ENCODE measurements around the gene NEK8. TPM values are rescaled to one million over a fixed set of nuclear protein-coding genes. Genes with fewer than 3 reads are reported as not detected.

Gene NEK8
- total RNA-seq, 2 donors from 2014 or later = 2.9 to 18.5 TPM

DNA sequence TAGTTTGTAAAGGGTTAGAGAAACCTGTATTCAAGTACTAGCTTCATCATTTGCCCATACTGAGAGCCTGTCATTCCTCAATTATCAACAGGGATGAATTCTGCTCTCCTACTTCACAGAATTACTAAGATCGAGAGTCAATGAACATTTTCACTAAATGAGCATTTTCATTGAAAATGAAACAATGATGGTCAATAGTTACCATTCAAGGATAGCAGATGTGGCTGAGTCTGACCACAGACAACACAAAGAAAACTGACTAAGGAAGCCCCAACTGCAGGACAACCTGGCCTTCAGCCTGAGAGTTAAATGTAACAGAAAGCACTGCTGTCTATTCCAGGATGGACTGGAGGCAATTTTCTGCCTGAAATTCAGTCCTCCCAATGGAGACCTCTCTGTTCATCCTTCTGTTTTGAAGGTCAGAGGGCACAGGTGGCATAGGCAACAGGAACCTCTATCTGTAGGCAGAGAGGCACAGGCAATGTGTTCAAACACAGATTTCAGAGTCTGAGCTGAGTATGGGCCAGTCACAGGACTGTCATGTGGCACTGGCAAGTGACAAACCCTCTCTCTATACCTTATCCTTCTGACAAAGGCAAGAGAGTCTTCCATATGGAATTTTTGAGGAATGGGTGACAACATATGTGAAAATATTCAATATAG, 34.7 kb downstream of the NEK8 start:
- H3K27ac ChIP-seq = no peak overlapping the region
- intact Hi-C loops (cut with DNase I) = no loop called here
- H3K4me1 ChIP-seq = peaks cover 16% of the 10 kb centered on the region
- H3K27me3 ChIP-seq = no peaks in the 10 kb centered on the region
- WGBS, 2 donors = 69 to 94% methylated on average over 1 of the region's 1 CpG
- peaks cover 5 to 10% of the 10 kb centered on the region in 2 donors for H3K36me3 ChIP-seq (replicated peaks in 1 of 2; ENCODE audit: insufficient read depth in 1 of 2, low read depth in 2 of 2)
- no peak overlapping the region for H3K4me3 ChIP-seq
- DNase-seq (no peak), ATAC-seq (peak; percentile 19)
- TF ChIP-seq, protein P1, sequence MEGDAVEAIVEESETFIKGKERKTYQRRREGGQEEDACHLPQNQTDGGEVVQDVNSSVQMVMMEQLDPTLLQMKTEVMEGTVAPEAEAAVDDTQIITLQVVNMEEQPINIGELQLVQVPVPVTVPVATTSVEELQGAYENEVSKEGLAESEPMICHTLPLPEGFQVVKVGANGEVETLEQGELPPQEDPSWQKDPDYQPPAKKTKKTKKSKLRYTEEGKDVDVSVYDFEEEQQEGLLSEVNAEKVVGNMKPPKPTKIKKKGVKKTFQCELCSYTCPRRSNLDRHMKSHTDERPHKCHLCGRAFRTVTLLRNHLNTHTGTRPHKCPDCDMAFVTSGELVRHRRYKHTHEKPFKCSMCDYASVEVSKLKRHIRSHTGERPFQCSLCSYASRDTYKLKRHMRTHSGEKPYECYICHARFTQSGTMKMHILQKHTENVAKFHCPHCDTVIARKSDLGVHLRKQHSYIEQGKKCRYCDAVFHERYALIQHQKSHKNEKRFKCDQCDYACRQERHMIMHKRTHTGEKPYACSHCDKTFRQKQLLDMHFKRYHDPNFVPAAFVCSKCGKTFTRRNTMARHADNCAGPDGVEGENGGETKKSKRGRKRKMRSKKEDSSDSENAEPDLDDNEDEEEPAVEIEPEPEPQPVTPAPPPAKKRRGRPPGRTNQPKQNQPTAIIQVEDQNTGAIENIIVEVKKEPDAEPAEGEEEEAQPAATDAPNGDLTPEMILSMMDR (IDR thresholded peaks at IDR 0.05) = no peak
- TF ChIP-seq POLR2A (IDR thresholded peaks at IDR 0.05) = no peak
- no peaks in the 10 kb centered on the region for H3K9me3 ChIP-seq

GRCh38 chr17:28763804-28764266, 35.2 kb downstream of the NEK8 start:
- peaks cover 2 to 8% of the 10 kb centered on the region in 2 donors for H3K36me3 ChIP-seq (replicated peaks in 1 of 2; ENCODE audit: insufficient read depth in 1 of 2, low read depth in 2 of 2)
- no peak overlapping the region for H3K27ac ChIP-seq
- peak; percentile 70 for ATAC-seq
- H3K9me3 ChIP-seq = no peaks in the 10 kb centered on the region
- H3K4me1 ChIP-seq = peaks cover 16% of the 10 kb centered on the region
- 38 to 45% methylated on average over 5 of the region's 5 CpGs for WGBS, 2 donors
- H3K27me3 ChIP-seq = no peaks in the 10 kb centered on the region
- peak; percentile 84 to 92 (median 86) for DNase-seq
- no peak overlapping the region for H3K4me3 ChIP-seq
- intact Hi-C loops (cut with DNase I) = no loop called here
- TF ChIP-seq, protein P1 (IDR thresholded peaks at IDR 0.05) = peak; percentile 62 to 90 (median 83)
- TF ChIP-seq POLR2A (IDR thresholded peaks at IDR 0.05) = no peak

GRCh38 chr17:28765038-28765437, 36.5 kb downstream of the NEK8 start:
- Histone ChIP-seq H3K4me3 (no peak overlapping the region), H3K4me1 (peaks cover 16% of the 10 kb centered on the region), H3K27me3 (no peaks in the 10 kb centered on the region), H3K9me3 (no peaks in the 10 kb centered on the region), H3K27ac (no peak overlapping the region), H3K36me3 (replicated peaks in 1 of 2; ENCODE audit: insufficient read depth in 1 of 2, low read depth in 2 of 2) (peaks cover 0 to 8% of the 10 kb centered on the region in 2 donors)
- no peak for DNase-seq
- ATAC-seq = no peak
- 78 to 88% methylated on average over 4 of the region's 4 CpGs for WGBS, 2 donors
- intact Hi-C loops (cut with DNase I) = loop anchor here (5.0 kb wide), 1 partner anchor 142 kb away; no protein-coding TSS in a partner anchor
- TF ChIP-seq, protein P1 (IDR thresholded peaks at IDR 0.05) = no peak
- TF ChIP-seq POLR2A (IDR thresholded peaks at IDR 0.05) = no peak

DNA sequence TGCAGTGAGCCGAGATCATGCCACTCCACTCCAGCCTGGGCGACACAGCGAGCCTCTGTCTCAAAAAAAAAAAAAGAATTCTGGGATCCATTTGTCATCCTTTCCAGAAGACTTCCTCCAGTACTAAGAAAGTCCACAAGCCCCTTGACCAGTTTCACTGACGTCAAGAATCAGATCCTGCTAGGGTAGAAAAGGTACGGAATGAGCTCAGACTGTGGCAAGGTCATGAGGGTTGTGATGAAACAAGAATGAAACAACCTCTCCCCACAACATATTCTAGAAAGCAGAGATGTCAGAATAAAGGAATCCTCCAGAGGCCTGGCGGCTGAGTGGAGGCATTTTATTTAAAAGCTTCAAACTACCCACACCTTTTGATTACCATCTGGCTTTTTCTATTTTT, 45.1 kb downstream of the NEK8 start:
- Histone ChIP-seq H3K36me3 (replicated peaks in 1 of 2; ENCODE audit: insufficient read depth in 1 of 2, low read depth in 2 of 2) (no peaks in the 10 kb centered on the region), H3K27ac (peak overlapping the region in 1 of 4 donors; percentile 36), H3K9me3 (no peaks in the 10 kb centered on the region), H3K4me1 (peaks cover 11% of the 10 kb centered on the region), H3K4me3 (no peak overlapping the region), H3K27me3 (no peaks in the 10 kb centered on the region)
- TF ChIP-seq, protein P1 (IDR thresholded peaks at IDR 0.05) = no peak
- TF ChIP-seq POLR2A (IDR thresholded peaks at IDR 0.05) = no peak
- intact Hi-C loops (cut with DNase I) = no loop called here
- DNase-seq = no peak
- 74 to 79% methylated on average over 4 to 6 of the region's 6 CpGs for WGBS, 2 donors
- no peak for ATAC-seq

- Histone ChIP-seq H3K9me3 (no peaks in the 10 kb centered on the region), H3K4me3 (no peak overlapping the region), H3K27ac (peak overlapping the region in 1 of 4 donors; percentile 36), H3K36me3 (replicated peaks in 1 of 2; ENCODE audit: insufficient read depth in 1 of 2, low read depth in 2 of 2) (no peaks in the 10 kb centered on the region), H3K4me1 (peaks cover 11% of the 10 kb centered on the region), H3K27me3 (no peaks in the 10 kb centered on the region)
- ATAC-seq = no peak
- 12 to 23% methylated on average over 3 of the region's 3 CpGs for WGBS, 2 donors
- no peak for DNase-seq
- intact Hi-C loops (cut with DNase I) = no loop called here
- TF ChIP-seq, protein P1 (IDR thresholded peaks at IDR 0.05) = no peak
- TF ChIP-seq POLR2A (IDR thresholded peaks at IDR 0.05) = no peak
Measured at GRCh38 chr17:28774206-28774605, 45.6 kb downstream of the NEK8 start.

All from body of pancreas (tissue), 4 donors.